Embryonic facial prominence (tissue), 1 donor: Measurements from ENCODE around the gene KCNN3.
A peak's percentile ranks its signal among the peaks of the same experiment; 100 is the strongest.
"Not testable (repeated sequence)": the region's sequence is repeated elsewhere in the genome, so short reads cannot be mapped to it uniquely, and the experiment has no call there.

Source experiments
- DNase-seq: peaks from one replicate; pipeline ENCODE4 v3.0.0-alpha.2; 2016; ENCODE audit errors: extremely low spot score

The KCNN3 gene

GRCh38 chr1:154703170-154703569, 166.9 kb downstream of the KCNN3 start:
- no peak for DNase-seq

- DNase-seq, result no peak
These were observed 171.6 kb downstream of the KCNN3 start for GRCh38 chr1:154698320-154699096.

- no peak for DNase-seq
These were observed 172.4 kb downstream of the KCNN3 start for GRCh38 chr1:154697710-154698109.

- no peak for DNase-seq
These were observed 173.6 kb downstream of the KCNN3 start for GRCh38 chr1:154696456-154696855.

- no peak for DNase-seq
These were observed 174.1 kb downstream of the KCNN3 start for GRCh38 chr1:154695985-154696384.

- DNase-seq, result no peak
These were observed 175.1 kb downstream of the KCNN3 start for GRCh38 chr1:154694995-154695394.

GRCh38 chr1:154689083-154689482, 181.0 kb downstream of the KCNN3 start:
- no peak for DNase-seq

GRCh38 chr1:154686507-154686906, 183.6 kb downstream of the KCNN3 start:
- DNase-seq, result no peak

- DNase-seq, result no peak
These were observed 186.3 kb downstream of the KCNN3 start for GRCh38 chr1:154683820-154684219.

GRCh38 chr1:154682254-154682653, 187.8 kb downstream of the KCNN3 start:
- DNase-seq, result no peak

- not testable (repeated sequence) for DNase-seq
These were observed 192.2 kb downstream of the KCNN3 start for GRCh38 chr1:154677844-154678243.

- DNase-seq, result not testable (repeated sequence)
These were observed 193.2 kb downstream of the KCNN3 start for GRCh38 chr1:154676847-154677246.

GRCh38 chr1:154674456-154674855, 195.6 kb downstream of the KCNN3 start:
- not testable (repeated sequence) for DNase-seq

GRCh38 chr1:154672245-154672644, 197.8 kb downstream of the KCNN3 start:
- DNase-seq, result not testable (repeated sequence)

GRCh38 chr1:154671412-154671811, 198.7 kb downstream of the KCNN3 start:
- not testable (repeated sequence) for DNase-seq

- not testable (repeated sequence) for DNase-seq
These were observed 199.5 kb downstream of the KCNN3 start for GRCh38 chr1:154670310-154671270.

GRCh38 chr1:154669464-154670282, 200.4 kb downstream of the KCNN3 start:
- DNase-seq, result peak; percentile 40

- DNase-seq, result no peak
These were observed 203.9 kb downstream of the KCNN3 start for GRCh38 chr1:154666051-154666790.

GRCh38 chr1:154664331-154665002, 205.6 kb downstream of the KCNN3 start:
- DNase-seq, result no peak

GRCh38 chr1:154663471-154664060, 206.5 kb downstream of the KCNN3 start:
- DNase-seq, result no peak
